Astrocyte of the spinal cord (primary cell): Measurements from ENCODE around the gene PHF3.

ENCODE experiments used
- DNase-seq: peaks from one replicate; pipeline ENCODE4 v3.0.0; 2011; ENCODE audit warnings: low read depth, low spot score
- H3K4me3 ChIP-seq: 2 replicates; pipeline ENCODE4 v1.5.1; 2011; ENCODE audit warnings: low read depth, mild to moderate bottlenecking, low read length, moderate library complexity
- CTCF ChIP-seq: IDR thresholded peaks from 2 replicates; pipeline ENCODE4 v1.5.1; 2012; ENCODE audit warnings: low read depth, mild to moderate bottlenecking, low read length, inconsistent platforms
- in situ Hi-C: cut with HindIII; loops from 2 replicates; pipeline ENCODE4 v1.10.0; 2017; ENCODE audit warnings: low sequenced_read_pairs

Gene PHF3

GRCh38 chr6:63615590-63615989, 20.0 kb upstream of the PHF3 start:
- DNase-seq, result no peak
- no peak for TF ChIP-seq CTCF
- no peak overlapping the region for H3K4me3 ChIP-seq
- in situ Hi-C loops, result no loop called here

DNA sequence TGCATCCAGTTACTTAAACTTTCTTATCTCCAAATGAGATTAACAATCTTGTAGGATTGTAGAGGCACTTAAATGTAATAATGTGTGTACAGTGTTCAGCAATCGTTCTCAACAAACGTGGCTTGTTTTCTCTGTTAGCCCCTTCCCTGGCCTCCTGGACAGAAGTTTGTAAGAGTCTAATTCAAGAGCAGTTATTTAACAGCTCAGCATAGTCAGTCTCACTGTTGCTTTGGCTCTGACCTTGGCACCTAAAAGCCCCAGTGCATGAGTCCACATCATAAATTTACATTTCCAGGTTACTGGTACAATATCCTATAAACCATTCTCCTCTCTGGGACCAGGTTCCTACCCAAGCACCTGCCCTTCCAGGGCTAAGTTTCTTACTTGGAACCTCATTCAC, 11.5 kb upstream of the PHF3 start:
- H3K4me3 ChIP-seq, result no peak overlapping the region
- no peak for DNase-seq
- TF ChIP-seq CTCF, result no peak
- in situ Hi-C loops, result no loop called here

- in situ Hi-C loops, result no loop called here
- no peak for DNase-seq
- H3K4me3 ChIP-seq, result no peak overlapping the region
- no peak for TF ChIP-seq CTCF
Measured at GRCh38 chr6:63630466-63630865, 5.1 kb upstream of the PHF3 start.

GRCh38 chr6:63634630-63635029, 972 bp upstream of the PHF3 start:
- in situ Hi-C loops, result no loop called here
- DNase-seq, result peak; percentile 20
- H3K4me3 ChIP-seq, result no peak overlapping the region
- TF ChIP-seq CTCF, result no peak

- peak overlapping the region; percentile 91 for H3K4me3 ChIP-seq
- DNase-seq, result no peak
- TF ChIP-seq CTCF, result no peak
- in situ Hi-C loops, result no loop called here
Measured at GRCh38 chr6:63635215-63635587, 401 bp upstream of the PHF3 start.

- H3K4me3 ChIP-seq, result peak overlapping the region; percentile 91
- in situ Hi-C loops, result no loop called here
- DNase-seq, result peak; percentile 40
- no peak for TF ChIP-seq CTCF
Measured at GRCh38 chr6:63636518-63637021, 968 bp downstream of the PHF3 start.
